RWPE2 (cell line): ENCODE results near the gene ZSCAN5A.
"Not testable (repeated sequence)": the region's sequence is repeated elsewhere in the genome, so short reads cannot be mapped to it uniquely, and the experiment has no call there.

Experiments
- ATAC-seq: fragments of 200-7000 bp; cut with Tn5 transposase; 3 replicates; pipeline ENCODE4 v1.9.1; 2021; ENCODE audit warnings: low read depth
- DNase-seq: peaks from one replicate; pipeline ENCODE4 v3.0.0-alpha.2; 2020; ENCODE audit warnings: low spot score
- H3K27ac ChIP-seq: fragments of 450-650 bp; 2 replicates; pipeline ENCODE4 v1.5.1; 2017; ENCODE audit warnings: mild to moderate bottlenecking; ENCODE audit not compliant: poor library complexity, severe bottlenecking
- H3K27me3 ChIP-seq: fragments of 250-450 bp; sonication (Bioruptor Pico); 2 replicates; pipeline ENCODE4 v1.5.1; 2021; ENCODE audit warnings: mild to moderate bottlenecking, moderate library complexity; ENCODE audit not compliant: insufficient read depth, poor library complexity, severe bottlenecking
- H3K36me3 ChIP-seq: fragments of 250-450 bp; sonication (Bioruptor Pico); 2 replicates; pipeline ENCODE4 v1.5.1; 2020; ENCODE audit warnings: low read depth, mild to moderate bottlenecking, moderate library complexity
- H3K4me1 ChIP-seq: fragments of 250-450 bp; sonication (Bioruptor Pico); 2 replicates; pipeline ENCODE4 v1.5.1; 2021; ENCODE audit warnings: mild to moderate bottlenecking, moderate library complexity; ENCODE audit not compliant: insufficient read depth, poor library complexity, severe bottlenecking
- H3K4me3 ChIP-seq: fragments of 250-450 bp; sonication (Bioruptor Pico); 2 replicates; pipeline ENCODE4 v1.5.1; 2021; ENCODE audit warnings: mild to moderate bottlenecking, moderate library complexity; ENCODE audit not compliant: severe bottlenecking
- H3K9me3 ChIP-seq: fragments of 250-450 bp; sonication (Bioruptor Pico); 2 replicates; pipeline ENCODE4 v1.5.1; 2021; ENCODE audit warnings: mild to moderate bottlenecking, moderate library complexity; ENCODE audit not compliant: severe bottlenecking
- TF ChIP-seq, protein P1 (sequence below): fragments of 450-650 bp; IDR thresholded peaks from one replicate; pipeline ENCODE4 v1.5.1; 2017; ENCODE audit warnings: mild to moderate bottlenecking, moderate library complexity; ENCODE audit not compliant: poor library complexity, severe bottlenecking

The ZSCAN5A gene

GRCh38 chr19:56312787-56313657, 1.6 kb downstream of the ZSCAN5A start:
- Histone ChIP-seq H3K36me3 (peaks cover 26% of the 10 kb centered on the region), H3K27ac (no peak overlapping the region), H3K9me3 (no peaks in the 10 kb centered on the region), H3K4me1 (peaks cover 3% of the 10 kb centered on the region), H3K27me3 (no peaks in the 10 kb centered on the region), H3K4me3 (no peak overlapping the region)
- TF ChIP-seq, protein P1, sequence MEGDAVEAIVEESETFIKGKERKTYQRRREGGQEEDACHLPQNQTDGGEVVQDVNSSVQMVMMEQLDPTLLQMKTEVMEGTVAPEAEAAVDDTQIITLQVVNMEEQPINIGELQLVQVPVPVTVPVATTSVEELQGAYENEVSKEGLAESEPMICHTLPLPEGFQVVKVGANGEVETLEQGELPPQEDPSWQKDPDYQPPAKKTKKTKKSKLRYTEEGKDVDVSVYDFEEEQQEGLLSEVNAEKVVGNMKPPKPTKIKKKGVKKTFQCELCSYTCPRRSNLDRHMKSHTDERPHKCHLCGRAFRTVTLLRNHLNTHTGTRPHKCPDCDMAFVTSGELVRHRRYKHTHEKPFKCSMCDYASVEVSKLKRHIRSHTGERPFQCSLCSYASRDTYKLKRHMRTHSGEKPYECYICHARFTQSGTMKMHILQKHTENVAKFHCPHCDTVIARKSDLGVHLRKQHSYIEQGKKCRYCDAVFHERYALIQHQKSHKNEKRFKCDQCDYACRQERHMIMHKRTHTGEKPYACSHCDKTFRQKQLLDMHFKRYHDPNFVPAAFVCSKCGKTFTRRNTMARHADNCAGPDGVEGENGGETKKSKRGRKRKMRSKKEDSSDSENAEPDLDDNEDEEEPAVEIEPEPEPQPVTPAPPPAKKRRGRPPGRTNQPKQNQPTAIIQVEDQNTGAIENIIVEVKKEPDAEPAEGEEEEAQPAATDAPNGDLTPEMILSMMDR, result no peak
- no peak for ATAC-seq
- no peak for DNase-seq

GRCh38 chr19:56312342-56312741, 2.3 kb downstream of the ZSCAN5A start:
- no peak overlapping the region for H3K27ac ChIP-seq
- TF ChIP-seq, protein P1, result no peak
- H3K4me1 ChIP-seq, result peaks cover 3% of the 10 kb centered on the region
- ATAC-seq (no peak), DNase-seq (no peak)
- no peaks in the 10 kb centered on the region for H3K27me3 ChIP-seq
- H3K9me3 ChIP-seq, result no peaks in the 10 kb centered on the region
- peaks cover 26% of the 10 kb centered on the region for H3K36me3 ChIP-seq
- no peak overlapping the region for H3K4me3 ChIP-seq

- no peak for ATAC-seq
- H3K27me3 ChIP-seq, result no peaks in the 10 kb centered on the region
These were observed 4.2 kb downstream of the ZSCAN5A start for GRCh38 chr19:56310462-56310861.

GRCh38 chr19:56309511-56310185, 5.0 kb downstream of the ZSCAN5A start:
- Histone ChIP-seq H3K4me3 (no peak overlapping the region), H3K36me3 (peaks cover 26% of the 10 kb centered on the region), H3K4me1 (peaks cover 3% of the 10 kb centered on the region), H3K9me3 (no peaks in the 10 kb centered on the region), H3K27me3 (no peaks in the 10 kb centered on the region), H3K27ac (no peak overlapping the region)
- DNase-seq (no peak), ATAC-seq (peak; percentile 73)
- TF ChIP-seq, protein P1, result peak; percentile 89

More at GRCh38 chr19:56310462-56310861, 4.2 kb downstream of the ZSCAN5A start:
- peaks cover 26% of the 10 kb centered on the region for H3K36me3 ChIP-seq
- TF ChIP-seq, protein P1, result no peak
- DNase-seq, result no peak
- peaks cover 3% of the 10 kb centered on the region for H3K4me1 ChIP-seq
- no peak overlapping the region for H3K4me3 ChIP-seq
- no peak overlapping the region for H3K27ac ChIP-seq
- no peaks in the 10 kb centered on the region for H3K9me3 ChIP-seq

GRCh38 chr19:56308792-56309191, 5.8 kb downstream of the ZSCAN5A start:
- TF ChIP-seq, protein P1, result no peak
- H3K4me3 ChIP-seq, result no peak overlapping the region
- DNase-seq (no peak), ATAC-seq (no peak)
- peaks cover 2% of the 10 kb centered on the region for H3K4me1 ChIP-seq
- no peak overlapping the region for H3K27ac ChIP-seq
- no peaks in the 10 kb centered on the region for H3K27me3 ChIP-seq
- no peaks in the 10 kb centered on the region for H3K9me3 ChIP-seq
- peaks cover 26% of the 10 kb centered on the region for H3K36me3 ChIP-seq

DNA sequence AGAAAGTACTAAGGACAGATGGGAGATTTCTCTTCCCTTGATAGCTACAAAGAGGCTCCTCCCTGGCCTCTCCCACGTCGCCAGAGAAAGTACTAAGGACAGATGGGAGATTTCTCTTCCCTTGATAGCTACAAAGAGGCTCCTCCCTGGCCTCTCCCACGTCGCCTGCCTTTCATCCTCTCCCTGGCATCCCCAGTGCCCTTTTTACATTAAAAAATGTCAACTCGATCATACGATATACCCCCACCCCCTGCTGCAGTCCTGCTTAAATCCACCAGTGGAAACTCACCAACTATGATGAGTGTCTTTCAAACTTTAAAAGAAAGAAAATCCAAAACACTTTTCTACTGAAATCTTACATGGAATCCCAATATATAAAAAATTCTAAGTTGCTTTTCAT, 7.6 kb downstream of the ZSCAN5A start:
- peaks cover 16% of the 10 kb centered on the region for H3K36me3 ChIP-seq
- H3K27ac ChIP-seq, H3K9me3 ChIP-seq, DNase-seq, ATAC-seq, H3K27me3 ChIP-seq, H3K4me1 ChIP-seq, H3K4me3 ChIP-seq: not testable (repeated sequence)
